Esophagus muscularis mucosa (tissue), 3 donors: Measurements from ENCODE around the gene COX6A1.

Experiments
- EP300 ChIP-seq: sonication (generic); formaldehyde crosslinking; IDR thresholded peaks from one replicate; pipeline ENCODE4 v1.6.1; 2017; ENCODE audit warnings: antibody characterized with exemption
- TF ChIP-seq, protein P1 (sequence below), 3 experiments: fragments of 200-600 bp in 2 of 3; fragments of 450-650 bp in 1 of 3; sonication (generic) in 2 of 3; IDR thresholded peaks; one replicate each; pipeline ENCODE4 v1.5.1; 2017 to 2019; ENCODE audit warnings: antibody characterized with exemption in 3 of 3, mild to moderate bottlenecking in 2 of 3, moderate library complexity in 1 of 3

DNA sequence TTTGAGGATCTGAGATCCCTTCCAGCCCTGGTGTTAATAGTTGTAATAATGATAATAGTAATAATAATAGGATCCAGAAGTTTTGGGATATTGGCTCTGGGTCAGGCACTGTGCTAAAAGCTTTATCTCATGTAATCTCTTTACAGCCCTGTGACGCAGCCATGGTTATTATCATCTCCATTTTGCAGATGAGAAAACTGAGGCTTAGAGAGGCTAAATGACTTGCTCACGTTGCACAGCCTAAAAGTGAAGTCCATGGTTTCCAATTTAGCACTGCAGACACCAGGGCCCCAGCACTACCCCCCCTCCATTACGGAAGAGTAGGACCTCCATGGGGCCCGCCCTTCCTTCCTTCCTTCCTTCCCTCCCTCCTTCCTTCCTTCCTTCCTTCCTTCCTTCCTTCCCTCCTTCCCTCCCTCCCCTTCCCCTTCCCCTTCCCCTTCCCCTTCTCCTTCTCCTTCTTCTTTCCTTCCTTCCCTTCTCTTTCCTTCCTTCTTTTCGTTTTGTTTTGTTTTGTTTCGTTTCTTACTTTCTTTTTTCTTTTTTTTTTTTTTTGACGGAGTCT, 14.9 kb upstream of the COX6A1 start:
- no peak for TF ChIP-seq EP300
- TF ChIP-seq, protein P1, sequence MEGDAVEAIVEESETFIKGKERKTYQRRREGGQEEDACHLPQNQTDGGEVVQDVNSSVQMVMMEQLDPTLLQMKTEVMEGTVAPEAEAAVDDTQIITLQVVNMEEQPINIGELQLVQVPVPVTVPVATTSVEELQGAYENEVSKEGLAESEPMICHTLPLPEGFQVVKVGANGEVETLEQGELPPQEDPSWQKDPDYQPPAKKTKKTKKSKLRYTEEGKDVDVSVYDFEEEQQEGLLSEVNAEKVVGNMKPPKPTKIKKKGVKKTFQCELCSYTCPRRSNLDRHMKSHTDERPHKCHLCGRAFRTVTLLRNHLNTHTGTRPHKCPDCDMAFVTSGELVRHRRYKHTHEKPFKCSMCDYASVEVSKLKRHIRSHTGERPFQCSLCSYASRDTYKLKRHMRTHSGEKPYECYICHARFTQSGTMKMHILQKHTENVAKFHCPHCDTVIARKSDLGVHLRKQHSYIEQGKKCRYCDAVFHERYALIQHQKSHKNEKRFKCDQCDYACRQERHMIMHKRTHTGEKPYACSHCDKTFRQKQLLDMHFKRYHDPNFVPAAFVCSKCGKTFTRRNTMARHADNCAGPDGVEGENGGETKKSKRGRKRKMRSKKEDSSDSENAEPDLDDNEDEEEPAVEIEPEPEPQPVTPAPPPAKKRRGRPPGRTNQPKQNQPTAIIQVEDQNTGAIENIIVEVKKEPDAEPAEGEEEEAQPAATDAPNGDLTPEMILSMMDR (IDR thresholded peaks at IDR 0.05), result no peak
